ENCODE data around the gene ADGRG4. TPM values are rescaled to one million over a fixed set of nuclear protein-coding genes. Genes with fewer than 3 reads are reported as not detected.

The ADGRG4 gene
- total RNA-seq, 1 experiment from 2014 or later: not detected

GRCh38 chrX:136346506-136346905 is 45.7 kb downstream of the ADGRG4 start:
- in situ Hi-C loops (cut with HindIII; ENCODE audit: low pct_unique_long_range_greater_than_20kb, low sequenced_read_pairs): no loop called here
- DNase-seq (ENCODE audit: low read depth, low spot score): no peak

DNA sequence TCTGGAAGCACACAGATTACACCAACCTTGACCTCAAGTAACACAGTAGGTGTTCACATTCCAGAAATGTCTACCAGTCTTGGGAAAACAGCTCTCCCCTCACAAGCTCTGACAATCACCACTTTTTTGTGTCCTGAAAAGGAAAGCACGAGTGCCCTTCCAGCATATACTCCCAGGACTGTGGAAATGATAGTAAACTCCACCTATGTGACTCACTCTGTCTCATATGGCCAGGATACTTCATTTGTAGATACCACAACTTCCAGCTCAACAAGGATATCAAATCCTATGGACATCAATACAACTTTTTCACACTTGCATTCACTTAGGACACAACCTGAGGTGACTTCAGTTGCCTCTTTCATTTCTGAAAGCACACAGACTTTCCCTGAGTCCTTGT is 46.9 kb downstream of the ADGRG4 start:
- in situ Hi-C loops (cut with HindIII; ENCODE audit: low pct_unique_long_range_greater_than_20kb, low sequenced_read_pairs): no loop called here
- DNase-seq (ENCODE audit: low read depth, low spot score): no peak

GRCh38 chrX:136353526-136354093 is 52.8 kb downstream of the ADGRG4 start:
- no peak for DNase-seq (ENCODE audit: low read depth, low spot score)
- in situ Hi-C loops (cut with HindIII; ENCODE audit: low pct_unique_long_range_greater_than_20kb, low sequenced_read_pairs): no loop called here

- no peak for DNase-seq (ENCODE audit: low read depth, low spot score)
These were observed 53.4 kb downstream of the ADGRG4 start for GRCh38 chrX:136354201-136354600.

GRCh38 chrX:136369377-136369776 is 68.6 kb downstream of the ADGRG4 start:
- no peak for DNase-seq (ENCODE audit: low read depth, low spot score)
- in situ Hi-C loops (cut with HindIII; ENCODE audit: low pct_unique_long_range_greater_than_20kb, low sequenced_read_pairs): no loop called here

More at GRCh38 chrX:136354201-136354600, 53.4 kb downstream of the ADGRG4 start:
- in situ Hi-C loops (cut with HindIII; ENCODE audit: low pct_unique_long_range_greater_than_20kb, low sequenced_read_pairs): no loop called here

GRCh38 chrX:136376713-136377112 is 76.0 kb downstream of the ADGRG4 start:
- in situ Hi-C loops (cut with HindIII; ENCODE audit: low pct_unique_long_range_greater_than_20kb, low sequenced_read_pairs): no loop called here
- DNase-seq (ENCODE audit: low read depth, low spot score): no peak

DNA sequence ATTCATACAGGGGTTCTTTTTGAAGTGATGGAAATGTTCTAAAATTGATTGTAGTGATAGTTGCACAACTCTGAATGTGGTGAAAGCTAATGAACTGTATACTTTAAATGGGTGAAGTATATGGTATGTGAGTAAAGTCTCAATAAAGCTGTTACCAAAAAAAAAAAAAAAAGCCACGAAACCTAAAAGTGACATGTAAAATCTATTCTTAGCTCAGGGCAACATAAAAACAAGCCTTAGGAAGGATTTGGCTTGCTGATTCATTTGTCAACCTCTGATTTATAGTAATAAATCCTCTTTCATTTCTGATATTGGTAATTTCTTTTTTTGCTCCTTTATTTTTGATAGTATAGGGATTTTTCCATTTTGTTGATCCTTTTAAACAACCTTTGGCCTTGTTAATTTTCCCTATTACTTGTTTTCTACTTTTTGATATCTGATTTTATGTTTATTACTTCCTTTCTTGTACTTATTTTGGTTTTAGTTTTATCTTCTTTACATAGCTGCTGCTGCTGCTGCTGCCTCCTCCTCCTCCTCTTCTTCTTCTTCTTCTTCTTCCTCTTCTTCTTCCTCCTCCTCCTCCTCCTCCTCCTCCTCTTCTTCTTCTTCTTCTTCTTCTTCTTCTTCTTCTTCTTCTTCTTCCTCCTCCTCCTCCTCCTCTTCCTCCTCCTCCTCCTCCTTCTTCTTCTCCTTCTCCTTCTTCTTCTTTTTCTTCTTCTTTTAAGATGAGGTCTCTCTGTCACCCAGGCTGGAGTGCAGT is 79.4 kb downstream of the ADGRG4 start:
- in situ Hi-C loops (cut with HindIII; ENCODE audit: low pct_unique_long_range_greater_than_20kb, low sequenced_read_pairs): no loop called here
- no peak for DNase-seq (ENCODE audit: low read depth, low spot score)

DNA sequence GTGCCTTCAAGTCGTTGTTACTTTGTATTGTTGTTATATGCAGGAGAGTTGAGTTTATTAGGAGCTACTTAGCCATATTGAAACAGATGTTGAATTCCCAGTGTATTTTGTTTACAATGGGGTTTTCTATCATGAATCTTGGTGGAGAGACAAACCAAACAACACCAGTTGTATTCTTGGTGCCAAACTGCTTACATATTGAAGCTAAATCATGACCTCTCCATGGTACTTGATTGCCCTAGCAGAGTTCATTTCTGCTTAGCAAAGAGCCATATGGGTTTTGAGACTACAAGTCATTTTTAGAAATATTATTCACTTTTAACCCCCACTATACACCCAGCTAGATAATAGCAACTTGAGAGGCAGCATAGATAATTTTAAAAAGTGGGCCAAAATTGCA is 85.4 kb downstream of the ADGRG4 start:
- in situ Hi-C loops (cut with HindIII; ENCODE audit: low pct_unique_long_range_greater_than_20kb, low sequenced_read_pairs): no loop called here
- no peak for DNase-seq (ENCODE audit: low read depth, low spot score)

GRCh38 chrX:136386826-136387225 is 86.1 kb downstream of the ADGRG4 start:
- in situ Hi-C loops (cut with HindIII; ENCODE audit: low pct_unique_long_range_greater_than_20kb, low sequenced_read_pairs): no loop called here
- no peak for DNase-seq (ENCODE audit: low read depth, low spot score)

DNA sequence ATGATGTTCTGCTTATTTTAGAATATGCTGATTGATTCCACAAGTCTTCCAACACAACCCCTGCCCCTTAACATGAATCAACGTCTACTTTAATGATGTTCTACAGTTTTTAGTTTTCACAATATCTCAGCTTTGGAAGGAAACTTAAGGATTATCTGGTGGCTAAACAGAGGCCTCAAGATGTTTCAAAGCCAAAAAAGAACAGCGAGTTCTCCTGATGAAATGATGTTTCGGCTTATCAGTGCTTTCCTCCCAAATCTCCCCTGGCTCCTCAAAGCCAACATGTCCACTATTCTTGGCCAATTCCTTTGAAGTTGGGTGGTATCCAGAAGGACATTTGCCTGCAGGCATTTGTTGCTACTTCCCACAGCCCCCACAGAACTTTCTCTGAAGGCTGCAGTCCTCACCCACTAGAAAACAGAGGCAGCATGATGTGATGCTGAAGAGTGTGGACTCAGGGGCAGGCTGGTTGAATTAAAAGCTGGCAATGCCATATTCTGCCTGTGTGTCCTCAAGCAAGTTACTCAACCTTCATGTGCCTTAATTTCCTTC is 87.3 kb downstream of the ADGRG4 start:
- no peak for DNase-seq (ENCODE audit: low read depth, low spot score)
- in situ Hi-C loops (cut with HindIII; ENCODE audit: low pct_unique_long_range_greater_than_20kb, low sequenced_read_pairs): no loop called here

- DNase-seq (ENCODE audit: low read depth, low spot score): no peak
- in situ Hi-C loops (cut with HindIII; ENCODE audit: low pct_unique_long_range_greater_than_20kb, low sequenced_read_pairs): no loop called here
These were observed 90.2 kb downstream of the ADGRG4 start for GRCh38 chrX:136390921-136391320.

GRCh38 chrX:136395271-136395670 is 94.5 kb downstream of the ADGRG4 start:
- no peak for DNase-seq (ENCODE audit: low read depth, low spot score)
- in situ Hi-C loops (cut with HindIII; ENCODE audit: low pct_unique_long_range_greater_than_20kb, low sequenced_read_pairs): no loop called here

- peak; percentile 12 for DNase-seq (ENCODE audit: low read depth, low spot score)
- in situ Hi-C loops (cut with HindIII; ENCODE audit: low pct_unique_long_range_greater_than_20kb, low sequenced_read_pairs): no loop called here
These were observed 96.2 kb downstream of the ADGRG4 start for GRCh38 chrX:136397001-136397400.

DNA sequence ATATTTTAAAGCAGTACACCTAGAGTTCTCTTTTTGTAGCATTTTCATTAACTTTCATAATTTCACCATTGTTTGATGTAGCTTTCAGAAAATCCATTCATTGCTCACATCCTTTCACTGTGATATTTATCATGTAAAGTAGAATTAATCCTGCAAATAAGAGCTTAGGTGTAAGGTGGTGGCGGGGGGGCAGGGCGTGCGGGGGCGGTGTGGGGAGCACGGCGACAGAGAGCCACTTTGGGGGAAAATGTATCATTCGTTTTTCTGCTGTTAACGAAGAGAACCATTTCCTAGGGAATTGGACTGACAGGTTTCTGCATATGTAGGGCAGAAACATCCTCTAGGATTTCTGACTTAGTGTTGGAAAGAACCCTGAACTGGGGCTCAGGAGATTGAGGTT is 104.4 kb downstream of the ADGRG4 start:
- DNase-seq (ENCODE audit: low read depth, low spot score): no peak
- in situ Hi-C loops (cut with HindIII; ENCODE audit: low pct_unique_long_range_greater_than_20kb, low sequenced_read_pairs): no loop called here

DNA sequence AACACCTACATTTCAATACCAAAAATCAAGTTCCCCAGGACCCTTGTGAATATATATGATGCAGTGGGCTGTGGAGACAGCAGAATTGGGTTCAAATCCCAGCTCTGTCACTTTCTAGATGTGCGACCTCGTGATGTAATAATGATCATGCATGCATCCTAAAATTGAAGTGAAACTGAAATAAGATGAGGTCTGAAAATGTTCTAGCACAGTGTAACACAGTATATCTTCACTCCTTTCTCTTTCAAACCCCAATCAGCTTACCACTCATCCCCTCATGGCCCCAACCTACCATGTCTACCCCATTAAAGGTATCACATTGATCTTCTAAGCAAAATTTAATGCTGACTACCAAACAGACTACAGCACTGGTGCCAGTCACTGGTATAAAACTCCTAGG is 117.0 kb downstream of the ADGRG4 start:
- DNase-seq (ENCODE audit: low read depth, low spot score): no peak
- in situ Hi-C loops (cut with HindIII; ENCODE audit: low pct_unique_long_range_greater_than_20kb, low sequenced_read_pairs): no loop called here

DNA sequence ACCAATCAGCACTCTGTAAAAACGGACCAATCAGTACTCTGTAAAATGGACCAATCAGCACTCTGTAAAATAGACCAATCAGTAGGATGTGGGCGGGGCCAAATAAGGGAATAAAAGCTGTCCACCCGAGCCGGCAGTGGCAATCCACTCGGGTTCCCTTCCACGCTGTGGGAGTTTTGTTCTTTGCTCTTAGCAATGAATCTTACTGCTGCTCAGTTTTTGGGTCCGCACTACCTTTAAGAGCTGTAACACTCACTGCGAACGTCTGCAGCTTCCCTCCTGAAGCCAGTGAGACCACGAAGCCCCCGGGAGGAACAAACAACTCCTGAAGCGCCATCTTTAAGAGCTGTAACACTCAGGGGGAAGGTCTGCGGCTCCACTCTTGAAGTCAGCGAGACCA is 120.6 kb downstream of the ADGRG4 start:
- no peak for DNase-seq (ENCODE audit: low read depth, low spot score)
- in situ Hi-C loops (cut with HindIII; ENCODE audit: low pct_unique_long_range_greater_than_20kb, low sequenced_read_pairs): no loop called here

DNA sequence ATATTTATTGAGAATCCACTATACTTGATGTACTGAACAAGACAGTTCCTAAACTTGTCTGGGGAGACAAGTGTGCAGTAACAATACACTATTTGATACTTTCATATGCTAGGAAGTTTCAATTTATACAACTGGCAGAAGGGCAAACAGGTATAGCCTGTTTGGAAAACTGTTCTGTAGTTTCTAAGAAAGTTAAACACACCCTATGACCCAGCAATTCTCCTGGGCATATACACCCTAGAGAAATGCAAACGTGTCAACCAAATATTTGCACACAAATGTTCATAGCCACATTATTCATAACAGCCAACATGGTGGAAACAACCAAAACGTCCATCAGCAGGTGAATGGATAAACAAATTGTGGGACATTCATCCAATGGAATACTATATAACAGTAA is 123.0 kb downstream of the ADGRG4 start:
- no peak for DNase-seq (ENCODE audit: low read depth, low spot score)
- in situ Hi-C loops (cut with HindIII; ENCODE audit: low pct_unique_long_range_greater_than_20kb, low sequenced_read_pairs): no loop called here

DNA sequence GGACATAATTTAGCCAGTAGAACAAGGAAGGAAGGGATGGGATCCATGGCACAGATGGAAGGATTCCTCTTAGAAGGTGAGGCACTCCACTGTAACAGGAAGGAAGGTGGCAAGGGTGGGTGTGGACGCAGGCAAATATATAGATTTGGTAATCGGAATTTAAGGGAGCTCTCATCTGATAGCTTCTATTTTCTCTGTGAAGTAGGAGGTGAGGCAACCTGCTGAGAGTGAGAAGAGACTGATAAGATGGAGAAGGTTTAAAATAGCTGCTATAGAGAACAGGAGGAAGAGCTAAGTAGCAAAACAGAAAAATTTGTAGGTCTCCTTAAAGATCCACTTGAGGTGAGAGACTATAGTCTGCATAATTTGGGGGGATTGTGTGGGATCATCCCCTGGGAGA is 125.2 kb downstream of the ADGRG4 start:
- DNase-seq (ENCODE audit: low read depth, low spot score): no peak
- in situ Hi-C loops (cut with HindIII; ENCODE audit: low pct_unique_long_range_greater_than_20kb, low sequenced_read_pairs): no loop called here

GRCh38 chrX:136431625-136432024 is 130.9 kb downstream of the ADGRG4 start:
- in situ Hi-C loops (cut with HindIII; ENCODE audit: low pct_unique_long_range_greater_than_20kb, low sequenced_read_pairs): no loop called here
- DNase-seq (ENCODE audit: low read depth, low spot score): no peak

Data from SK-MEL-5 (cell line).